GM19467 (cell line): ENCODE measurements around the gene TIGAR.

Experiments
- ATAC-seq: cut with Tn5 transposase; IDR thresholded peaks from one replicate; pipeline ENCODE4 v1.9.1; 2021; ENCODE audit warnings: mild to moderate bottlenecking, moderate library complexity; ENCODE audit not compliant: unreplicated experiment

Gene TIGAR, protein sequence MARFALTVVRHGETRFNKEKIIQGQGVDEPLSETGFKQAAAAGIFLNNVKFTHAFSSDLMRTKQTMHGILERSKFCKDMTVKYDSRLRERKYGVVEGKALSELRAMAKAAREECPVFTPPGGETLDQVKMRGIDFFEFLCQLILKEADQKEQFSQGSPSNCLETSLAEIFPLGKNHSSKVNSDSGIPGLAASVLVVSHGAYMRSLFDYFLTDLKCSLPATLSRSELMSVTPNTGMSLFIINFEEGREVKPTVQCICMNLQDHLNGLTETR

DNA sequence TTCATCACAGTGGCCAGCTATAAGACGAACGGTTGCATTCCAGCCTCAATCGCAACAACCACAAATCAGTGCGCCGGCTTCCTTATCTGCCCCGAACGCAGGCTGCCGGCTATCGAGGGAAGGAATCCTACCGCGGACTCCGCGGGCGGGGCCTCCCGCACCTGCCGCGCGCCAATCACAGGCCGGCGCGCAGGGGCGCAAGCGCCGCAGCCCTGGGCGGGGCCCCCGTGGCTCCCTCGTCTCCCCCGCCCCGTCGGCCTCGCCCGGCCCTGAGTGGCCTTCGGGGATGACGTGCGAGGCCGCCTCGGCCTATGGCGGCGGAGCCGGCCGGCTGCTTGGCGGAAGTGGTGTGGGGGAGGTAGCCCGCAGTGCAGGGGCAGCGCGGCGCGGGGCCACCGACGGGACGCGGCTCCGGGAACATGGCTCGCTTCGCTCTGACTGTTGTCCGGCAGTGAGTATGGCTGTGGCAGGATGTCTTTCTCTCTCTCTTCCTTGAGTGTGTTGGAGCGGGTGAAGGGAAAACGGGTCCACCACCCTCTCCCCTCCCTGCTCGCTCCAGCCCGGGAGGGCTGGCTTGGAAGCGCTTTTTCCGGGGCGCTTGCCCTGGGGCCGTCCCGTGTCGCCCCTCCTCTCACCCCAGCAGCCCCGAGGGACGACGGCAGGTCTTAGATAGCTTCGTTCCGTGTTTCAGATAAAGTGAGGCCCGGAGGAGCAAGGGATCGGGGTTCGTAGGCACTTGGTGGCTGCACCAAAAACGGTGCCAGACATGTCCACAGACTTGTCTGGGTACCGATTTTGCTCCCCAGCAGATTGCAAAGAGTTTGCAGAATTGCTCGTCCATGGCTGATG is at the start of gene TIGAR:
Gene TIGAR (plus strand): TSS at position 361 of the 849 bp plus-strand sequence. CDS start 59 bp downstream, at position 420.
- ATAC-seq = peak; percentile 98

DNA sequence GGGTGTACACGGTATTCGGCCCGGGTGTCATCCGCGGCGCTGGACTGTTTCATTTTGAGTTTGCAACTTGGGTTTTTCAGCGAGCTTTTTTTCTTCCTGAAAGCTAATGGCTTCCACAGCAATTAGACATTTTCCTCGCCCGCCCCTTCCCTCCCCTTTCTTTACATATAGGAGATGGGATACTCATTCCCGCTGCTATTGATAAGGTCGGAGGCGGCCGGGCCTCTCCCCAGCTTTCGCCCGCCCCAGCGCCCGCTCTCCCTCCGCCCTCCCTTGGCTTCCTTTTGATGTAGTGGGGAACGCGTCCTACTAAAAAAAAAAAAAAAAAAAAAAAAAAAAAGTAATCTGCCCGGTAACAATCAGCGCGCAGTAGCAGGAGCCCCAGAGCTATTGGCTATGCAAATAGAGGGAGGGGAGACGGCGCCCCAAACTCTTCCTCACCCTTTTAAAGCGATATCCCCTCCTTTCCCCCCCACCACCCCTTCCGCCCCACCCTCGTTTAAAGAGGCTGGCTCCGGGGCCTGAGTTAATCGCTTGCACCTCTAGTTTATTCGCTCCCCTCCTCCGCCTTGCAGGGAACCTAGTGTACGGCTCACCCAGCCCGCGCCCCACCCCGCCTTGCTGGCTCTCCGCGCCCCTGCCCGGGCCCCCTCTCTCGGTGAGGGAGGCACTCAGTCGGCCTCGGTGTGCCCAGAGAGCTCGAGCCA is 49.1 kb upstream of the TIGAR start:
- ATAC-seq = no peak

DNA sequence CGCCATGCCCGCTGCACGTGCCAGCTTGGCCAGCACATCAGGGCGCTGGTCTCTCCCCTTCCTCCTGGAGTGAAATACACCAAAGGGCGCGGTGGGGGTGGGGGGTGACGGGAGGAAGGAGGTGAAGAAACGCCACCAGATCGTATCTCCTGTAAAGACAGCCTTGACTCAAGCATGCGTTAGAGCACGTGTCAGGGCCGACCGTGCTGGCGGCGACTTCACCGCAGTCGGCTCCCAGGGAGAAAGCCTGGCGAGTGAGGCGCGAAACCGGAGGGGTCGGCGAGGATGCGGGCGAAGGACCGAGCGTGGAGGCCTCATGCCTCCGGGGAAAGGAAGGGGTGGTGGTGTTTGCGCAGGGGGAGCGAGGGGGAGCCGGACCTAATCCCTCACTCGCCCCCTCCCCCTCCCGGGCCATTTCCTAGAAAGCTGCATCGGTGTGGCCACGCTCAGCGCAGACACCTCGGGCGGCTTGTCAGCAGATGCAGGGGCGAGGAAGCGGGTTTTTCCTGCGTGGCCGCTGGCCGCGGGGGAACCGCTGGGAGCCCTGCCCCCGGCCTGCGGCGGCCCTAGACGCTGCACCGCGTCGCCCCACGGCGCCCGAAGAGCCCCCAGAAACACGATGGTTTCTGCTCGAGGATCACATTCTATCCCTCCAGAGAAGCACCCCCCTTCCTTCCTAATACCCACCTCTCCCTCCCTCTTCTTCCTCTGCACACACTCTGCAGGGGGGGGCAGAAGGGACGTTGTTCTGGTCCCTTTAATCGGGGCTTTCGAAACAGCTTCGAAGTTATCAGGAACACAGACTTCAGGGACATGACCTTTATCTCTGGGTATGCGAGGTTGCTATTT is 48.4 kb upstream of the TIGAR start:
- no peak for ATAC-seq

DNA sequence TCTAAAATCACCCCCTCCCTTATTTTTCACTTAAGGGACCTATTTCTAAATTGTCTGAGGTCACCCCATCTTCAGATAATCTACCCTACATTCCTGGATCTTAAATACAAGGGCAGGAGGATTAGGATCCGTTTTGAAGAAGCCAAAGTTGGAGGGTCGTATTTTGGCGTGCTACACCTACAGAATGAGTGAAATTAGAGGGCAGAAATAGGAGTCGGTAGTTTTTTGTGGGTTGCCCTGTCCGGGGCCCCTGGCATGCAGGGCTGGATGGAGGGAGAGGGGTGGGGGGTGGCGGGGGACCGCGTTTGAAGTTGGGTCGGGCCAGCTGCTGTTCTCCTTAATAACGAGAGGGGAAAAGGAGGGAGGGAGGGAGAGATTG is 47.8 kb upstream of the TIGAR start:
- ATAC-seq = no peak

DNA sequence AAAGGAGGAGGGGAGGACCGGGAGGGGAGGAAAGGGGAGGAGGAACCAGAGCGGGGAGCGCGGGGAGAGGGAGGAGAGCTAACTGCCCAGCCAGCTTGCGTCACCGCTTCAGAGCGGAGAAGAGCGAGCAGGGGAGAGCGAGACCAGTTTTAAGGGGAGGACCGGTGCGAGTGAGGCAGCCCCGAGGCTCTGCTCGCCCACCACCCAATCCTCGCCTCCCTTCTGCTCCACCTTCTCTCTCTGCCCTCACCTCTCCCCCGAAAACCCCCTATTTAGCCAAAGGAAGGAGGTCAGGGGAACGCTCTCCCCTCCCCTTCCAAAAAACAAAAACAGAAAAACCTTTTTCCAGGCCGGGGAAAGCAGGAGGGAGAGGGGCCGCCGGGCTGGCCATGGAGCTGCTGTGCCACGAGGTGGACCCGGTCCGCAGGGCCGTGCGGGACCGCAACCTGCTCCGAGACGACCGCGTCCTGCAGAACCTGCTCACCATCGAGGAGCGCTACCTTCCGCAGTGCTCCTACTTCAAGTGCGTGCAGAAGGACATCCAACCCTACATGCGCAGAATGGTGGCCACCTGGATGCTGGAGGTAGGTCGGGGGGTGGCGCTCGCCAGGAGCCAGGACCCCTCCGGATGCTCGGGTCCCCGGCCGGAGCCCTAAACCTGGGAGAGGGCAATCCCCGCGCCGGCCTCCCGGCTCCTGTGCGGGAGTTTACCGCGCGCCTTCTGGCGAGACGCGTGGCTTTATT is 47.2 kb upstream of the TIGAR start, which contains the start of gene CCND2:
Gene CCND2 (plus strand): TSS at position 111 of the 744 bp plus-strand sequence. CDS start 279 bp downstream, at position 390.
- ATAC-seq = peak; percentile 33

DNA sequence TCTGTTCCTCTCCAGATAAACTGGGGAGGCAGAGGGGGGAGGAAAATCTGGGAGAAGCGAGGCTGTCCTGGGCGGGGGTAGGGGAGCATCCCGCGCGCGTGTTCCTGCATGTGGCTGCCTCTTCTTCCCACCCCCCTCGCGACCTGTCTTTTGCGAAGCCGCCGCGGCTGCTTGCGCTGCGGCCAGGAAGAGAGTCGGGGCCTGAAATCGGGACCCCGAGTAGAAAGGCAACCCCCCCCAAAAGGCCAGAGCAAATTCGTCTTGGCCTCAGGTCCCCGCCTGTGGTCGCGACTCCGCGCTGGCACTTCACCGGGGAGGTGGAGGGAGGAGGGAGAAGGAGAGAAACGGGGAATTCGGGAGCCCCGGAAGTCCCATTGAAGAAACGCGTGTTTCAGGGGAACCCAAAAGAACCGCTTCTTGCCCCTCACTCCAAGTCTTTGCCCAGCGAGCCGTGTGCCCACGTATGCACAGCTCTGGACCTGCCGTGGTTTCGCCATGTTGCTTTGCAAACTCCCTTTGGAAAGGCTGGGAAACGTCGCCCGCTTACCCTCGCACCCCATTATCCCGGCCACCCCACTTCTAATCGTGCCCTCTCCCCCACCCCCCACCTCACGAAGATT is 46.5 kb upstream of the TIGAR start:
- ATAC-seq = no peak

DNA sequence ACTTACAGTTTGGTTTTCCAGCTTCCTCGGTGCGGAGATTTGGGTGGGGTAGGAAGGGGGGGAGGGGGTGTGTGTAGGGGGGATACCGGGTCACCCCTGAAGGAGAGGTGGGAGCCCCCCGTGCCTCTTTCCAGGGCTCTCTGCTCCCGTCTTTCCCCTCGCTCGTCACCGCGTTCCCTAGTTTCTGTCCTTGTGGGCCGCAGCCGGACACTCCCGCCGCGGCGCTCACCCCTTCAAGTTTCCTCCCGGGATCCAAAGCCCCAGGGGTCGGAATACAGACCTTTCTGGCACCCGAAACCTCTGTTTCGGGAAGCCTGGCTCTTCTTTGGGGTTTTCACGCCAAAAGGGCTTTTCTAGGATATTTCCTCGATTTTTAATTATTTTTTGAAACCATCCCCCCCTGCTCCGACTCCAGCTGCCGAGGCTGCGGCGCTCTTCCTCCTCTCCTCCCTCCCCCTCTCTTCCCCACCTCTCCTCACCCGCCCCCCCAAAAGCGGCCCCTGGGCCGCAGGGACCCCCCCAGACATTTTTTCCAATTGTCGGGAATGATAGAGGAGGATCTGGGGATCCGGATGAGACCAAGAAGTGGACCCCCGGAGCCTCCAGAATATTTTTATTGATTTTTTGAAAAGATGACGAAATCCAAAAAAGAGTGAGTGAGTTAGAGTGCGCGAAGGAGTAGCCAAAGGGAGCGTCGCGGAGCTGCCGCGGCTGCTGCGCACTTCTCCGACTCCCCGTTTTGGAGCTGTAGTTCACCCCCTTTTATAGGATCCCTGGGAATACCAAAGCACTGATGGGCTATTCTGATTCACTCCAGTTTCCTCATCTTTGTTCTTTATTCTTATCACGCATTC is 45.8 kb upstream of the TIGAR start:
- ATAC-seq = no peak

DNA sequence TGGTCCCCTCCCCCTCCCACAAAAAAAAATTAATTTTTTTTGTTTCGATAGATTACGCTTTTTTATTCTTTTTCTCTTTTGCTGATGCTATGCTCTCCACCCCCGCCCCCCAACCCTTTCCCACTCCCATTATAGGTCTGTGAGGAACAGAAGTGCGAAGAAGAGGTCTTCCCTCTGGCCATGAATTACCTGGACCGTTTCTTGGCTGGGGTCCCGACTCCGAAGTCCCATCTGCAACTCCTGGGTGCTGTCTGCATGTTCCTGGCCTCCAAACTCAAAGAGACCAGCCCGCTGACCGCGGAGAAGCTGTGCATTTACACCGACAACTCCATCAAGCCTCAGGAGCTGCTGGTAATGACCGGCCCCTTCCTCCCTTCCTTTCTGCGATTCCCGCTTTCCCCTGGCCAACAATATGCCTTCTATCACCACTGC is 45.1 kb upstream of the TIGAR start:
- ATAC-seq = no peak

DNA sequence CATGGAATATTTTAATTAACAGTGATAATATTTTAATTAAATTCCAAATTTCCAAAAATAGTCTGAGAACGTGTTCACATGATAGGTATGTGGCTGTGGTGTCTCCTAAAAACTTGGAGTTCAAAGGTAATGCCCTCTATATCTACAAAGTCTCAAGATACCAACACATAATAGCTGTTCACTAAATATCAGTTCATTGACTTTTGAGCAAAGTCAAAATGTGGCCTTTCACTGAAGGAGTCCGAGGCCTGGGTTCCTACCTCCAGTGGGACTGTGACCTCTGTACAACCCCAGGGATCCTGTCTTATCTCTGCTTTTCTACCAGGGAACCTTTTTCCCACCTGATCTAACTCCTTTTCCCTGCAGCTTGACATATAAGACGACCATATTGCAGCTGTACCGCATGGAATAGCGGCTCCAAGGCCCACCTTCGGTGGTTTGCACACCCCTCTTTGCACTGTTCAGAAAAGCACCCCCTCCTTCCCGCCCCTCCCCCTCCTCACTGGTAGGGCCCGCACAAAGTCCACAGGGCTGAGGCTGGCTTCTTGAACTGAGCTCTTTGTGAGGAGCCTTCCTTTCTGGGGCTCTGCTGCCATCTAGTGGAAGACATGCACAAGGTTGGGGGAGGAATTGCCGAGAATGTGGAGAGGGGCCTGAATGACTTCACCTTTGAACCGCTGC is 44.3 kb upstream of the TIGAR start:
- no peak for ATAC-seq

DNA sequence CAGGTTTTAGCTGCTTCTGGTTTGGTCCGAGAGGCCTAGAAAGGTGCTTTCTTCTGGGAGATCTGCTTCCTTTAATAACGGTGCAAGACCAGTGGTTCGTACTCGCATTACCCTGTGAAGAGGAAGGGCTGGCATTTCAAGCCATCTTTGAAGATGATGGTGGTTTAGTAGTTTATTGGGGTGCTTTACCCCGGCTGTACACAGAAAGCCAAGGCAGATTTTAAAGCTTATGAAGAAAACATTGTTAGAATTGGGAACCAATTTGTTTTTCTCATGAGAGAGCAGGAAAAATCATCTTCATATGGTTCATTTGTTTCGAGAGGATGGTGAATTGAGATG is 43.8 kb upstream of the TIGAR start:
- ATAC-seq = no peak

DNA sequence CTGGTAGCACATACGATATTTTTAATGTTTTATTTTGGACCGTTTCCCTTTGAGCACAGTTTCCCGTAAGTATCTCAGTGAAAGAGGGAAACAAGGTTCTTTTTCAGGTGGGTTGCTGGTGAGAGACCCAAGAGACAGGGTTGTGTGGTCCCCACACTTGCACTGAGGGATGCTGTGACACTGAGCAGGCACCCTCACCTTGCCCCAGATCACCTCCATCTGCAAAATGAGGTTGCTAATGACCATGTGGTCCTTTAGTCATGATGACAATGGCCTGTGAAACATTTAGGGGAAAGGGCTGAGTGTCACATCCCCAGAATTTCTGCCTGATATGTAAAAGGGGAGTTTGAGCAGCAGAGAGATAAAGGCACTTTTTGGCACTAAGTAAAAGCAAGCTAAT is 43.2 kb upstream of the TIGAR start:
- ATAC-seq = no peak

DNA sequence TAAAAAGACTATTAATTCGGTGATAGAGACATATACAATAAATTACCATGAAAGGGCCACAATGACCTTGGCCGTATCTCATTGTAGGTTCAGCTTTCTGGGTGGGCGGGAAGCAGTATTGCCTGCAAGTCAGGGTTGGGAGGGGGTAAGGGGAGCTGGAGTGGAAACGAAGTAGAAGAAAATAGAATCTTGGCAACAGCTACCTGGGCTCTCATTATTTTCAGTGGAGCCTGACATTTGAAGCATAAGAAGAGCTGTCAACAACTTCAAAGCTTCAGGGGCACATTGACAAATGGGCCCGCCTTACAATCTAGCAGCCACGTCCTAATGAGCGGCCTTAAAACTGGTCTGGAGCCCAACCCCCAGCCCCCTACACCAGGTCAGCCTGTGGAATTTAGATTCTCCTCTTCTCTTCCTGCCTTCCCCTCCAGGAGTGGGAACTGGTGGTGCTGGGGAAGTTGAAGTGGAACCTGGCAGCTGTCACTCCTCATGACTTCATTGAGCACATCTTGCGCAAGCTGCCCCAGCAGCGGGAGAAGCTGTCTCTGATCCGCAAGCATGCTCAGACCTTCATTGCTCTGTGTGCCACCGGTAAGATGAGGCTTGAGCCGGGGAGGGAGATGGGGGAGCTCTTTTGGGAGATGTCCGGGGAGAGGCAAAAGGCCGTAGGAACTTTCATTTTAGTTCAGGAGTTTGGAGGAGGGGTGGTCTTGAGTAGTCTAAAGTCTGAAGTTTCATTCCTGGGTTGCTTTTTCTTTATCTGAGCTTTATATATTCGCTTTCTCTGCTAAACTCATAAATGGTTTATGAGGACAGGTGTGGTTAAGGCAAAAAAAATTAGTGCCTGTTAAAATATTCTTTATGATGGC is 42.5 kb upstream of the TIGAR start:
- ATAC-seq = no peak

DNA sequence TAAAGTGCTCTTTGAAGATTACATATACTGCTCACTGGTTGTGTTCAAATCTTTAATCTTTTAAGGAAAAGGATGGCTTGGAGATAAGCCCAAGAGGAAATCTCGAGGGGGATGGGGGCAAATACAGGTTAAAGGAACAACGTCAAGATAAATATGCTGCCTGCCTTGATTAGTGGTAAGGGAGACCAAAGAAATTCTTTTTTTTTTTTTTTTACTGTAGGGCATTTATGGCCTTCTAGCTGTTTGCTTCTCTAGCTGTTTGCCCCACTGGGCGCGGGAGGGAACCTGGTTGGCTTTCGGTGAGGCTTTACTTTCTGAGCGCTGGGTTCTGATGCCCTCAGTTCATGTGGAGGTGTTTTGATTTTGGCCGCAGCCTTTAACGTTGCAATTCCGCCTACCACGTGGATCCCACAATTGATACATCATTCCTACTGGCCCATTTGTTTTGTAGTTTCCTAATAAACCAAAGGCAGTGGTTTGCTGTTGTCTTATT is 41.8 kb upstream of the TIGAR start:
- no peak for ATAC-seq

DNA sequence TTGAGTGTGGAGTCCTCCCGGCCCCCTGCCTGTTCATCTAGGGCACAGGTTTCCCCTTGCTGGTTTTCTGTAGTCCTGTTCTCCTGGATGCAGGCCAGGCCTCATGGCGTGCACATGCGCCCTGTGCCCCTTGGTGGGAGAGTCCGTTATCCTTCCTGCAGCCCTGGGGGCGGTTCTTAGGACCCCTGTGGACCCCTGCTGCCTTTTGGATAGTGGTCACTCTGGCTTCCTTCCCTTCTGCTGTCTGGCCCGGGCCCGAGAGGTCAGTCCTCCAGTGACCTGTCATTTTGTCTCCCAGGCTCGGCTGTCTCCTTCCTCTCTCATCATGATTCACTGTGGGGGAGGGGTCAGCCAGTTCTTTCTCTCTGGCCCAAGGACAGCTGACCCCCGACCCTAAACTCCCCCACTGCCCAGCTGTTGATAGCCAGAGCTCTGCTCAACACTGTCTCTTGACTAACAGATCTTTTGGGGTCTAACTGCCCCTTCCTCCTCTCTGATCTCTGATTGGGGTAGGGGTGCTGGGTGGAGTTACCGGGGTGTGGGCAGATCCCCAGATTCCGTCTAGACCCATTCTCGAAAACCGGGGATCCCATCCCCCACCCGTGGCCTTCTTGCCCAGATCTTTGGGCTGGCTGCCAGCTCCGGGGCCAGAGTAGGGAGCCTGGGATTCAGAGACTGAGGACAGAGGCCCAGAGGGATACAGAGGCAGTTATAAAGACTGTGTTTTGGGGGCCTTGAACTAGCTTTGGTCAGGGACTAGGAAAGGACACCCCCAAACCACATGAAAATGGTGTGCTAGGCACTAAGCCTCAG is 40.5 kb upstream of the TIGAR start:
- no peak for ATAC-seq

DNA sequence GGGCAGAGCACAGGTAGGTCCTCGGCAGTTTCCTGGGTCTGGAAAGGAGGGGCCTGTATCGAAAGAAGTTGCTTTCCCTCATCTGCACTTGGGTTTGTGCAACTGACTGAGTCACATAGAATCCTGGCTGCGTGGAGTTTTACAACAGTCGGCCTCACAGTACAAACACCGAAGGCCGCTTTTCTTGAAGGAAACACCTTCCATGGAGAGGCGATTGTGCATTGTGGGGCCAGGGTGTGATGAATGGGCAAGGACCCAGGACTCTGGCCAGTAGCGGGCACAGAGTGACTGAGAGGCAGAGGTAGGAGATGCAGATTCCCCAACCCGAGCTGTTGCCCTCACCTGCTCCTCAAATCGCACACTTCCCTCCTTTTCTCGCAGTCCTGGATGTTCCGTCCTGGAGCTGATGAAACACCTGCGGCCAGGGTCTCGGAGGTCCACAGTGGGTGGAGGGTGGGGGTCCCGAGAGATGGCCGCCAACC is 39.8 kb upstream of the TIGAR start:
- ATAC-seq = no peak
